Neuronal stem cell (in vitro differentiated cells): ENCODE results near the gene ZBTB20.

Source experiments
- DNase-seq: peaks from one replicate; pipeline ENCODE4 v3.0.0-alpha.2; 2013; ENCODE audit warnings: low spot score
- H2AFZ ChIP-seq: one replicate; pipeline ENCODE4 v1.6.1; 2013; ENCODE audit warnings: mild to moderate bottlenecking, low read length, inconsistent platforms
- H2AK5ac ChIP-seq: 2 replicates; pipeline ENCODE4 v1.6.1; 2013; ENCODE audit warnings: low read depth, mild to moderate bottlenecking, inconsistent platforms, low read length, moderate library complexity, mixed read lengths
- H2BK120ac ChIP-seq: 2 replicates; pipeline ENCODE4 v1.6.1; 2013; ENCODE audit warnings: low read depth, mild to moderate bottlenecking, inconsistent platforms, low read length, moderate library complexity, mixed read lengths
- H2BK12ac ChIP-seq: one replicate; pipeline ENCODE4 v1.6.1; 2013; ENCODE audit warnings: low read length, inconsistent platforms
- H2BK15ac ChIP-seq: 2 replicates; pipeline ENCODE4 v1.6.1; 2013; ENCODE audit warnings: mild to moderate bottlenecking, low read length, inconsistent platforms, mixed read lengths
- H2BK5ac ChIP-seq: one replicate; pipeline ENCODE4 v1.6.1; 2013; ENCODE audit warnings: inconsistent platforms, mild to moderate bottlenecking, low read length, moderate library complexity
- H3K14ac ChIP-seq: one replicate; pipeline ENCODE4 v1.6.1; 2013; ENCODE audit warnings: low read length, inconsistent platforms
- H3K18ac ChIP-seq: 2 replicates; pipeline ENCODE4 v1.6.1; 2013; ENCODE audit warnings: low read length, inconsistent platforms
- H3K23ac ChIP-seq: 2 replicates; pipeline ENCODE4 v1.6.1; 2013; ENCODE audit warnings: low read depth, mild to moderate bottlenecking, mixed read lengths, low read length, inconsistent platforms; ENCODE audit not compliant: poor library complexity
- H3K27ac ChIP-seq: replicated peaks from 3 replicates; pipeline ENCODE4 v1.5.1; 2013; ENCODE audit warnings: low read length, inconsistent platforms
- H3K27me3 ChIP-seq, 3 experiments: 2 replicates each; pipeline ENCODE4 v1.6.1; 2013; ENCODE audit warnings: low read length in 3 of 3, mild to moderate bottlenecking in 2 of 3, inconsistent platforms in 1 of 3, low read depth in 1 of 3, mixed read lengths in 1 of 3, moderate library complexity in 1 of 3; ENCODE audit not compliant: control insufficient read depth in 3 of 3, insufficient read depth in 3 of 3
- H3K36me3 ChIP-seq, 2 donors: replicated peaks in 1 of 2; 2 replicates each; pipeline ENCODE4 v1.6.1; 2013; ENCODE audit warnings: low read length in 2 of 2; ENCODE audit not compliant: control insufficient read depth in 2 of 2, insufficient read depth in 2 of 2
- H3K4ac ChIP-seq: 2 replicates; pipeline ENCODE4 v1.6.1; 2013; ENCODE audit warnings: inconsistent platforms, mild to moderate bottlenecking, low read length, moderate library complexity
- H3K4me1 ChIP-seq, 2 donors: 1 replicate in 1 of 2; 2 replicates in 1 of 2; pipeline ENCODE4 v1.6.1; 2013; ENCODE audit warnings: low read length in 2 of 2, low read depth in 1 of 2; ENCODE audit not compliant: control insufficient read depth in 2 of 2, insufficient read depth in 1 of 2
- H3K4me2 ChIP-seq: one replicate; pipeline ENCODE4 v1.6.1; 2013; ENCODE audit warnings: mild to moderate bottlenecking, low read length, inconsistent platforms; ENCODE audit not compliant: insufficient read depth, poor library complexity, severe bottlenecking
- H3K4me3 ChIP-seq, 2 donors: 2 replicates each; pipeline ENCODE4 v1.5.1; 2013; ENCODE audit warnings: low read length in 2 of 2, mild to moderate bottlenecking in 2 of 2, inconsistent platforms in 1 of 2, moderate library complexity in 1 of 2
- H3K79me1 ChIP-seq: one replicate; pipeline ENCODE4 v1.6.1; 2013; ENCODE audit warnings: low read depth, mild to moderate bottlenecking, inconsistent platforms, low read length, moderate library complexity
- H3K9ac ChIP-seq: one replicate; pipeline ENCODE4 v1.6.1; 2013; ENCODE audit warnings: mild to moderate bottlenecking, low read depth, low read length, inconsistent platforms; ENCODE audit not compliant: poor library complexity
- H3K9me3 ChIP-seq, 2 donors: replicated peaks in 1 of 2; 2 replicates each; pipeline versions ENCODE3 to v1.6.1; 2013; ENCODE audit warnings: low read length in 2 of 2, mild to moderate bottlenecking in 2 of 2, inconsistent platforms in 1 of 2, low read depth in 1 of 2, mixed read lengths in 1 of 2, moderate library complexity in 1 of 2; ENCODE audit not compliant: control insufficient read depth in 2 of 2, insufficient read depth in 1 of 2
- H4K8ac ChIP-seq: one replicate; pipeline ENCODE4 v1.6.1; 2013; ENCODE audit warnings: low read depth, mild to moderate bottlenecking, inconsistent platforms, low read length, moderate library complexity
- H4K91ac ChIP-seq: one replicate; pipeline ENCODE4 v1.6.1; 2013; ENCODE audit warnings: low read length, low read depth, mild to moderate bottlenecking, inconsistent platforms; ENCODE audit not compliant: poor library complexity
- WGBS, 2 donors: extraction: QIAGEN DNeasy Blood & Tissue Kit; methylation state at CpG; one replicate each; pipeline ENCODE4 v1.1.7; 2013; ENCODE audit warnings: missing lambda C conversion rate in 2 of 2, mixed read lengths in 1 of 2; ENCODE audit not compliant: insufficient read length in 2 of 2, insufficient replicate concordance in 1 of 2; ENCODE audit errors: extremely low coverage in 2 of 2; 5-methylcytosine and 5-hydroxymethylcytosine counted together

The ZBTB20 gene

GRCh38 chr3:114847564-114847963 is 299.5 kb downstream of the ZBTB20 start:
- Histone ChIP-seq H3K4me3 (no peak overlapping the region), H2AK5ac (no peak overlapping the region), H4K91ac (no peak overlapping the region), H3K36me3 (no peaks in the 10 kb centered on the region), H2AFZ (no peak overlapping the region), H3K14ac (no peak overlapping the region), H2BK5ac (no peak overlapping the region), H2BK15ac (no peak overlapping the region), H3K27me3 (no peaks in the 10 kb centered on the region), H2BK120ac (no peak overlapping the region), H3K4me2 (no peak overlapping the region), H4K8ac (no peak overlapping the region), H3K9ac (no peak overlapping the region), H3K18ac (no peak overlapping the region), H3K4ac (no peak overlapping the region), H2BK12ac (no peak overlapping the region), H3K23ac (no peak overlapping the region), H3K9me3 (no peaks in the 10 kb centered on the region), H3K79me1 (no peaks in the 10 kb centered on the region), H3K4me1 (no peaks in the 10 kb centered on the region), H3K27ac (no peak overlapping the region)
- no CpG with 5 or more reads among the region's 2 CpGs for WGBS, 2 donors
- DNase-seq: no peak

- no peaks in the 10 kb centered on the region for H3K27me3 ChIP-seq
- H3K79me1 ChIP-seq: no peaks in the 10 kb centered on the region
- no peak for DNase-seq
- H3K18ac ChIP-seq: no peak overlapping the region
- H3K4ac ChIP-seq: no peak overlapping the region
- H2BK120ac ChIP-seq: no peak overlapping the region
- no peak overlapping the region for H2AK5ac ChIP-seq
- no peak overlapping the region for H3K14ac ChIP-seq
- no peak overlapping the region for H3K9ac ChIP-seq
- no CpG with 5 or more reads among the region's 3 CpGs for WGBS, 2 donors
- no peak overlapping the region for H3K4me2 ChIP-seq
- no peaks in the 10 kb centered on the region for H3K36me3 ChIP-seq
- H3K9me3 ChIP-seq: no peaks in the 10 kb centered on the region
- H2AFZ ChIP-seq: no peak overlapping the region
- H3K4me3 ChIP-seq: no peak overlapping the region
- no peak overlapping the region for H2BK12ac ChIP-seq
- H4K8ac ChIP-seq: no peak overlapping the region
- H3K23ac ChIP-seq: no peak overlapping the region
- no peak overlapping the region for H3K27ac ChIP-seq
- H2BK15ac ChIP-seq: no peak overlapping the region
- H4K91ac ChIP-seq: no peak overlapping the region
- H2BK5ac ChIP-seq: no peak overlapping the region
- H3K4me1 ChIP-seq: no peaks in the 10 kb centered on the region
These were observed 300.3 kb downstream of the ZBTB20 start for GRCh38 chr3:114846779-114847178.

GRCh38 chr3:114846252-114846651 is 300.8 kb downstream of the ZBTB20 start:
- no peaks in the 10 kb centered on the region for H3K27me3 ChIP-seq
- no CpG with 5 or more reads among the region's 1 CpG for WGBS, 2 donors
- H3K23ac ChIP-seq: no peak overlapping the region
- no peaks in the 10 kb centered on the region for H3K79me1 ChIP-seq
- no peak overlapping the region for H4K91ac ChIP-seq
- H2BK12ac ChIP-seq: no peak overlapping the region
- H2BK5ac ChIP-seq: no peak overlapping the region
- H3K4me2 ChIP-seq: no peak overlapping the region
- H2AK5ac ChIP-seq: no peak overlapping the region
- H3K4ac ChIP-seq: no peak overlapping the region
- H3K27ac ChIP-seq: no peak overlapping the region
- H3K14ac ChIP-seq: no peak overlapping the region
- no peak overlapping the region for H4K8ac ChIP-seq
- no peaks in the 10 kb centered on the region for H3K9me3 ChIP-seq
- H2BK120ac ChIP-seq: no peak overlapping the region
- no peaks in the 10 kb centered on the region for H3K4me1 ChIP-seq
- H2BK15ac ChIP-seq: no peak overlapping the region
- H2AFZ ChIP-seq: no peak overlapping the region
- H3K9ac ChIP-seq: no peak overlapping the region
- H3K36me3 ChIP-seq: no peaks in the 10 kb centered on the region
- no peak for DNase-seq
- no peak overlapping the region for H3K4me3 ChIP-seq
- H3K18ac ChIP-seq: no peak overlapping the region

- Histone ChIP-seq H4K8ac (no peak overlapping the region), H2BK12ac (no peak overlapping the region), H3K27me3 (no peaks in the 10 kb centered on the region), H4K91ac (no peak overlapping the region), H3K4ac (no peak overlapping the region), H2BK15ac (no peak overlapping the region), H2BK5ac (no peak overlapping the region), H3K4me1 (no peaks in the 10 kb centered on the region), H3K27ac (no peak overlapping the region), H3K18ac (no peak overlapping the region), H3K9me3 (no peaks in the 10 kb centered on the region), H2AFZ (no peak overlapping the region), H2AK5ac (no peak overlapping the region), H3K4me3 (no peak overlapping the region), H3K14ac (no peak overlapping the region), H2BK120ac (no peak overlapping the region), H3K79me1 (no peaks in the 10 kb centered on the region), H3K4me2 (no peak overlapping the region), H3K23ac (no peak overlapping the region), H3K9ac (no peak overlapping the region), H3K36me3 (no peaks in the 10 kb centered on the region)
- WGBS, 2 donors: no CpG with 5 or more reads among the region's 1 CpG
- DNase-seq: no peak
These were observed 305.6 kb downstream of the ZBTB20 start for GRCh38 chr3:114841515-114841914.
